Lower lobe of right lung (tissue), 1 donor: ENCODE results near the gene FOXD2. TPM values are rescaled to one million over a fixed set of nuclear protein-coding genes. Genes with fewer than 3 reads are reported as not detected.

ENCODE experiments used
- total RNA-seq: library from RNA; stranded (reverse); fragmentation: NEBNext Ultra II Directional; extraction: Animal tissue kit (Norgen Biotek cat#: 25700); gene quantifications from one replicate; pipeline ENCODE4 v1.2.1, GENCODE V29; 2021
- donor health status: DM: no; HTN: yes; CAD: no; lungs with severe emphysema.

The FOXD2 gene
- total RNA-seq, 1 donor from 2014 or later, result 0.44 TPM

Other genes with a start within 250 kb of the FOXD2 start
- gene PDZK1IP1, start 248.0 kb upstream of the FOXD2 start, total RNA-seq, result 22.6 TPM
- gene TAL1, start 205.8 kb upstream of the FOXD2 start, total RNA-seq, result 15.4 TPM
- gene STIL, start 123.9 kb upstream of the FOXD2 start, total RNA-seq, result 1.6 TPM
- 116 TPM for gene CMPK1, start 104.3 kb upstream of the FOXD2 start, total RNA-seq
- not detected for gene FOXE3, start 21.8 kb upstream of the FOXD2 start, total RNA-seq